WTC11 (cell line): ENCODE data around the gene DUSP5. TPM values are rescaled to one million over a fixed set of nuclear protein-coding genes. Genes with fewer than 3 reads are reported as not detected.

ENCODE experiments used
- ATAC-seq: fragments of 200-7000 bp; cut with Tn5 transposase; 2 replicates; pipeline ENCODE4 v1.10.0; 2021; ENCODE audit warnings: mild to moderate bottlenecking, moderate library complexity
- CTCF ChIA-PET: fragments of 300-600 bp; sonication (Branson Sonifier 250); formaldehyde crosslinking; loops from one replicate; lab custom pipeline; 2021; ENCODE audit warnings: antibody characterized with exemption; lab: Charles Lee
- POLR2A ChIA-PET: fragments of 350-600 bp; sonication (Branson Sonifier 250); formaldehyde crosslinking; loops from one replicate; lab custom pipeline; 2021; ENCODE audit warnings: antibody characterized with exemption; lab: Charles Lee
- DNase-seq: peaks from one replicate; pipeline ENCODE4 v3.0.0; 2021; ENCODE audit warnings: low spot score
- H3K27ac Mint-ChIP-seq: 2 replicates; pipeline ENCODE4 v1.8.0; 2021; ENCODE audit warnings: mixed read lengths
- H3K27me3 Mint-ChIP-seq: 2 replicates; pipeline ENCODE4 v1.8.0; 2021; ENCODE audit warnings: low read depth, mild to moderate bottlenecking, moderate library complexity, mixed read lengths
- H3K36me3 Mint-ChIP-seq: 2 replicates; pipeline ENCODE4 v1.8.0; 2021; ENCODE audit warnings: mixed read lengths
- H3K4me1 Mint-ChIP-seq: 2 replicates; pipeline ENCODE4 v1.8.0; 2022; ENCODE audit warnings: mixed read lengths
- H3K4me3 Mint-ChIP-seq: 2 replicates; pipeline ENCODE4 v1.8.0; 2021; ENCODE audit warnings: mild to moderate bottlenecking, moderate library complexity, mixed read lengths
- H3K9me3 Mint-ChIP-seq: 2 replicates; pipeline ENCODE4 v1.8.0; 2021; ENCODE audit warnings: mixed read lengths
- AFF4 ChIP-seq: sonication (generic); formaldehyde crosslinking; IDR thresholded peaks from 2 replicates; pipeline ENCODE4 v1.8.1; 2023; ENCODE audit warnings: mild to moderate bottlenecking, missing genetic modification reagents, borderline replicate concordance
- CBFB ChIP-seq: sonication (generic); formaldehyde crosslinking; IDR thresholded peaks from 2 replicates; pipeline ENCODE4 v1.8.1; 2022; ENCODE audit warnings: mild to moderate bottlenecking, low read depth, missing genetic modification reagents
- EMX1 ChIP-seq: fragments of 250-450 bp; sonication (Bioruptor Pico); IDR thresholded peaks from 2 replicates; pipeline ENCODE4 v1.8.0; 2021; ENCODE audit warnings: mild to moderate bottlenecking
- FOXK1 ChIP-seq: sonication (generic); formaldehyde crosslinking; IDR thresholded peaks from 2 replicates; pipeline ENCODE4 v1.8.0; 2022; ENCODE audit warnings: mild to moderate bottlenecking, moderate library complexity, missing genetic modification reagents
- IRF1 ChIP-seq: sonication (generic); formaldehyde crosslinking; IDR thresholded peaks from 2 replicates; pipeline ENCODE4 v1.8.0; 2023; ENCODE audit warnings: missing genetic modification reagents
- JUN ChIP-seq: sonication (generic); formaldehyde crosslinking; IDR thresholded peaks from 2 replicates; pipeline ENCODE4 v1.8.0; 2023; ENCODE audit warnings: mild to moderate bottlenecking, missing genetic modification reagents
- MXD4 ChIP-seq: fragments of 250-450 bp; sonication (Bioruptor Pico); IDR thresholded peaks from 2 replicates; pipeline ENCODE4 v1.8.0; 2021; ENCODE audit warnings: mild to moderate bottlenecking, moderate library complexity, borderline replicate concordance
- NFE2L1 ChIP-seq: sonication (generic); formaldehyde crosslinking; IDR thresholded peaks from 2 replicates; pipeline ENCODE4 v1.8.1; 2023; ENCODE audit warnings: missing genetic modification reagents
- NR1H2 ChIP-seq: sonication (generic); formaldehyde crosslinking; IDR thresholded peaks from 2 replicates; pipeline ENCODE4 v1.9.0; 2021; ENCODE audit warnings: mild to moderate bottlenecking, moderate library complexity, missing genetic modification reagents
- NR2C2 ChIP-seq: sonication (generic); formaldehyde crosslinking; IDR thresholded peaks from 2 replicates; pipeline ENCODE4 v1.8.0; 2022; ENCODE audit warnings: mild to moderate bottlenecking, missing genetic modification reagents
- NR3C1 ChIP-seq: sonication (generic); formaldehyde crosslinking; conservative IDR thresholded peaks from 2 replicates; pipeline ENCODE4 v1.8.1; 2023; ENCODE audit warnings: low read depth, mild to moderate bottlenecking, missing genetic modification reagents
- RELA ChIP-seq: sonication (generic); formaldehyde crosslinking; IDR thresholded peaks from 2 replicates; pipeline ENCODE4 v1.8.1; 2022; ENCODE audit warnings: missing genetic modification reagents, mild to moderate bottlenecking, borderline replicate concordance
- SOX15 ChIP-seq: fragments of 250-450 bp; sonication (Bioruptor Pico); IDR thresholded peaks from 2 replicates; pipeline ENCODE4 v1.9.0; 2021; ENCODE audit warnings: mild to moderate bottlenecking
- ZNF416 ChIP-seq: fragments of 250-450 bp; sonication (Bioruptor Pico); IDR thresholded peaks from 2 replicates; pipeline ENCODE4 v1.9.0; 2021; ENCODE audit warnings: mild to moderate bottlenecking, inconsistent platforms
- ZNF532 ChIP-seq: fragments of 250-450 bp; sonication (Bioruptor Pico); IDR thresholded peaks from 2 replicates; pipeline ENCODE4 v1.9.0; 2021; ENCODE audit warnings: mild to moderate bottlenecking, borderline replicate concordance
- total RNA-seq: library from RNA; stranded (reverse); gene quantifications from 3 replicates; pipeline ENCODE4 v1.2.3, GENCODE V29; 2021
- TF ChIP-seq, protein P1 (sequence below): fragments of 250-450 bp; sonication (Bioruptor Pico); IDR thresholded peaks from 2 replicates; pipeline ENCODE4 v2.1.2; 2022; ENCODE audit warnings: mild to moderate bottlenecking, moderate library complexity
- TF ChIP-seq, protein P2 (sequence below): sonication (generic); formaldehyde crosslinking; IDR thresholded peaks from 2 replicates; pipeline ENCODE4 v1.8.1; 2023; ENCODE audit warnings: mild to moderate bottlenecking, missing genetic modification reagents, moderate library complexity
- TF ChIP-seq, protein P3 (sequence below): sonication (generic); formaldehyde crosslinking; IDR thresholded peaks from 2 replicates; pipeline ENCODE4 v1.8.1; 2022; ENCODE audit warnings: low read depth, mild to moderate bottlenecking, moderate library complexity, missing genetic modification reagents, borderline replicate concordance

DUSP5 gene
- total RNA-seq, 1 experiment from 2014 or later: 55.1 TPM

GRCh38 chr10:110558041-110558440 lies 60.3 kb downstream of the DUSP5 start:
- TF ChIP-seq, protein P1, sequence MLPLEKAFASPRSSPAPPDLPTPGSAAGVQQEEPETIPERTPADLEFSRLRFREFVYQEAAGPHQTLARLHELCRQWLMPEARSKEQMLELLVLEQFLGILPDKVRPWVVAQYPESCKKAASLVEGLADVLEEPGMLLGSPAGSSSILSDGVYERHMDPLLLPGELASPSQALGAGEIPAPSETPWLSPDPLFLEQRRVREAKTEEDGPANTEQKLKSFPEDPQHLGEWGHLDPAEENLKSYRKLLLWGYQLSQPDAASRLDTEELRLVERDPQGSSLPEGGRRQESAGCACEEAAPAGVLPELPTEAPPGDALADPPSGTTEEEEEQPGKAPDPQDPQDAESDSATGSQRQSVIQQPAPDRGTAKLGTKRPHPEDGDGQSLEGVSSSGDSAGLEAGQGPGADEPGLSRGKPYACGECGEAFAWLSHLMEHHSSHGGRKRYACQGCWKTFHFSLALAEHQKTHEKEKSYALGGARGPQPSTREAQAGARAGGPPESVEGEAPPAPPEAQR (CRISPR knock-in tag): no peak
- no peak for TF ChIP-seq NFE2L1 (CRISPR knock-in tag)
- POLR2A ChIA-PET: no interaction called here
- no peaks in the 10 kb centered on the region for H3K36me3 Mint-ChIP-seq
- CTCF ChIA-PET: interaction anchor here (0.7 to 1.6 kb wide), 3 partner anchors 11 to 253 kb away, joined by 3 to 5 read pairs (median 4); partner anchors contain the start of gene SMNDC1
- H3K4me3 Mint-ChIP-seq: no peak overlapping the region
- H3K4me1 Mint-ChIP-seq: peaks cover 28% of the 10 kb centered on the region
- no peaks in the 10 kb centered on the region for H3K9me3 Mint-ChIP-seq
- ATAC-seq: no peak
- peaks cover 4% of the 10 kb centered on the region for H3K27me3 Mint-ChIP-seq
- peak overlapping the region; percentile 8; the same call in 1 of the 2 replicates for H3K27ac Mint-ChIP-seq
- no peak for DNase-seq

DNA sequence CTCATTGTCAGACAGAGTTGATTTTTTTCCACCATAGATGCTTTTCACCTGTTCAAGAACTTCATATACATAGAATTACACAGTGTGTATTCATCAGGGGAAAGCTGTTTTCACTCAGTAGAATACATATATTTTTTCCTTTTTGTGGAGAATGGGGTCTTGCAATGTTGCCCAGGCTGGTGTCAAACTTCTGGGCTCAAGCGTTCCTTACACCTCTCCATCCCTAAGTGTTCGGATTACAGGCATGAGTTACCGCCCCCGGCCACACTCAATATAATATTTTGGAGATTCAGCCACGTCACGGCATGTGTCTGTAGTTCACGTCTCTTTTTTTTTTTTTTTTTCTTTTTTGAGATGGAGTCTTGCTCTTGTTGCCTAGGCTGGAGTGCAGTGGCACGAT lies 62.3 kb downstream of the DUSP5 start:
- Mint-ChIP-seq H3K27ac (no peak overlapping the region), H3K4me3 (no peak overlapping the region), H3K4me1 (peaks cover 11% of the 10 kb centered on the region), H3K36me3 (no peaks in the 10 kb centered on the region), H3K27me3 (peaks cover 4% of the 10 kb centered on the region), H3K9me3 (no peaks in the 10 kb centered on the region)
- ATAC-seq: no peak
- TF ChIP-seq FOXK1 (CRISPR knock-in tag): no peak
- TF ChIP-seq ZNF532: no peak
- TF ChIP-seq SOX15 (CRISPR knock-in tag): no peak
- no peak for TF ChIP-seq AFF4 (CRISPR knock-in tag)
- no peak for TF ChIP-seq NR2C2 (CRISPR knock-in tag)
- TF ChIP-seq CBFB: no peak
- no peak for TF ChIP-seq NR1H2 (CRISPR knock-in tag)
- TF ChIP-seq RELA (CRISPR knock-in tag): no peak
- TF ChIP-seq, protein P2, sequence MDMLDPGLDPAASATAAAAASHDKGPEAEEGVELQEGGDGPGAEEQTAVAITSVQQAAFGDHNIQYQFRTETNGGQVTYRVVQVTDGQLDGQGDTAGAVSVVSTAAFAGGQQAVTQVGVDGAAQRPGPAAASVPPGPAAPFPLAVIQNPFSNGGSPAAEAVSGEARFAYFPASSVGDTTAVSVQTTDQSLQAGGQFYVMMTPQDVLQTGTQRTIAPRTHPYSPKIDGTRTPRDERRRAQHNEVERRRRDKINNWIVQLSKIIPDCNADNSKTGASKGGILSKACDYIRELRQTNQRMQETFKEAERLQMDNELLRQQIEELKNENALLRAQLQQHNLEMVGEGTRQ (CRISPR knock-in tag): no peak
- TF ChIP-seq ZNF416 (CRISPR knock-in tag): no peak
- TF ChIP-seq, protein P3, sequence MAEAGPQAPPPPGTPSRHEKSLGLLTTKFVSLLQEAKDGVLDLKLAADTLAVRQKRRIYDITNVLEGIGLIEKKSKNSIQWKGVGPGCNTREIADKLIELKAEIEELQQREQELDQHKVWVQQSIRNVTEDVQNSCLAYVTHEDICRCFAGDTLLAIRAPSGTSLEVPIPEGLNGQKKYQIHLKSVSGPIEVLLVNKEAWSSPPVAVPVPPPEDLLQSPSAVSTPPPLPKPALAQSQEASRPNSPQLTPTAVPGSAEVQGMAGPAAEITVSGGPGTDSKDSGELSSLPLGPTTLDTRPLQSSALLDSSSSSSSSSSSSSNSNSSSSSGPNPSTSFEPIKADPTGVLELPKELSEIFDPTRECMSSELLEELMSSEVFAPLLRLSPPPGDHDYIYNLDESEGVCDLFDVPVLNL: no peak
- TF ChIP-seq JUN (CRISPR knock-in tag): no peak
- TF ChIP-seq MXD4: no peak
- no peak for TF ChIP-seq NR3C1
- no peak for TF ChIP-seq EMX1 (CRISPR knock-in tag)
- TF ChIP-seq IRF1: no peak
- POLR2A ChIA-PET: interaction anchor here (0.6 kb wide), 1 partner anchor 41 kb away, joined by 4 read pairs; no protein-coding TSS in a partner anchor
- CTCF ChIA-PET: interaction anchor here (1.5 kb wide), 1 partner anchor 13 kb away, joined by 3 read pairs; no protein-coding TSS in a partner anchor
- no peak for DNase-seq
